ENCODE results near the gene PEF1. TPM values are rescaled to one million over a fixed set of nuclear protein-coding genes. Genes with fewer than 3 reads are reported as not detected.

Gene PEF1
- total RNA-seq, 2 experiments from 2014 or later: 56.1 to 67.7 TPM

GRCh38 chr1:31663622-31664452, 19.2 kb upstream of the PEF1 start:
- POLR2A ChIA-PET: interaction anchor here (0.6 kb wide), 1 partner anchor 19 kb away, joined by 3 read pairs; the partner anchor contains the start of gene PEF1
- Histone ChIP-seq H3K4me2 (ENCODE audit: low read length) (no peak overlapping the region), H3K4me1 (ENCODE audit: insufficient read depth, low read length, poor library complexity, severe bottlenecking) (no peaks in the 10 kb centered on the region), H4K20me1 (ENCODE audit: insufficient read depth, low read length) (no peaks in the 10 kb centered on the region), H3K36me3 (ENCODE audit: insufficient read depth, low read length) (no peaks in the 10 kb centered on the region), H3K27ac (ENCODE audit: low read depth, low read length, poor library complexity, severe bottlenecking) (no peak overlapping the region), H3K79me2 (ENCODE audit: insufficient read depth, low read depth, low read length) (no peaks in the 10 kb centered on the region), H3K9me2 (ENCODE audit: insufficient read depth, low read length) (no peaks in the 10 kb centered on the region), H3K9me3 (ENCODE audit: low read length) (no peaks in the 10 kb centered on the region), H2AFZ (ENCODE audit: low read length) (no peak overlapping the region), H3K4me3 (ENCODE audit: low read depth, low read length, poor library complexity, severe bottlenecking) (no peak overlapping the region)
- intact Hi-C loops (cut with micrococcal nuclease; ENCODE audit: unreplicated experiment): loop anchor here (1.0 to 5.0 kb wide), 4 partner anchors 43 to 300 kb away; no protein-coding TSS in a partner anchor
- TF ChIP-seq CTCF (conservative IDR thresholded peaks at IDR 0.05; ENCODE audit: low read length) (peak; percentile 91), EZH2phosphoT487 (IDR thresholded peaks at IDR 0.05; ENCODE audit: borderline replicate concordance, low read depth, low read length) (no peak)
- no TSS peak for BruUV-seq (replicated peaks)
- peak; percentile 60 for DNase-seq (ENCODE audit: low spot score)
- CTCF ChIA-PET (ENCODE audit: unreplicated experiment): interaction anchor here (0.5 to 1.0 kb wide), 6 partner anchors 21 to 392 kb away, joined by 3 to 5 read pairs (median 3); no protein-coding TSS in a partner anchor

GRCh38 chr1:31662463-31662862, 17.8 kb upstream of the PEF1 start:
- intact Hi-C loops (cut with micrococcal nuclease; ENCODE audit: unreplicated experiment): loop anchor here (5.0 kb wide), 1 partner anchor 45 kb away; no protein-coding TSS in a partner anchor
- CTCF ChIA-PET (ENCODE audit: unreplicated experiment): interaction anchor here (0.5 to 1.3 kb wide), 2 partner anchors 83 to 609 kb away, joined by 3 to 4 read pairs; no protein-coding TSS in a partner anchor
- BruUV-seq (replicated peaks): no TSS peak

GRCh38 chr1:31661856-31662255, 17.2 kb upstream of the PEF1 start:
- H3K4me3 ChIP-seq (ENCODE audit: low read depth, low read length, poor library complexity, severe bottlenecking): no peak overlapping the region
- TF ChIP-seq CTCF (conservative IDR thresholded peaks at IDR 0.05; ENCODE audit: low read length): no peak
- TF ChIP-seq EZH2phosphoT487 (IDR thresholded peaks at IDR 0.05; ENCODE audit: borderline replicate concordance, low read depth, low read length): no peak
- H2AFZ ChIP-seq (ENCODE audit: low read length): no peak overlapping the region
- intact Hi-C loops (cut with micrococcal nuclease; ENCODE audit: unreplicated experiment): loop anchor here (5.0 kb wide), 1 partner anchor 45 kb away; no protein-coding TSS in a partner anchor
- H3K9me3 ChIP-seq (ENCODE audit: low read length): no peaks in the 10 kb centered on the region
- ChIA-PET POLR2A (no interaction called here), CTCF (ENCODE audit: unreplicated experiment) (interaction anchor here (0.5 to 1.3 kb wide), 4 partner anchors 17 to 609 kb away, joined by 3 to 5 read pairs (median 4); partner anchors contain the start of gene PEF1)
- H3K36me3 ChIP-seq (ENCODE audit: insufficient read depth, low read length): no peaks in the 10 kb centered on the region
- no peaks in the 10 kb centered on the region for H4K20me1 ChIP-seq (ENCODE audit: insufficient read depth, low read length)
- no peak for DNase-seq (ENCODE audit: low spot score)
- H3K9me2 ChIP-seq (ENCODE audit: insufficient read depth, low read length): no peaks in the 10 kb centered on the region
- H3K27ac ChIP-seq (ENCODE audit: low read depth, low read length, poor library complexity, severe bottlenecking): no peak overlapping the region
- no peaks in the 10 kb centered on the region for H3K4me1 ChIP-seq (ENCODE audit: insufficient read depth, low read length, poor library complexity, severe bottlenecking)
- no peak overlapping the region for H3K4me2 ChIP-seq (ENCODE audit: low read length)
- no peaks in the 10 kb centered on the region for H3K79me2 ChIP-seq (ENCODE audit: insufficient read depth, low read depth, low read length)
- no TSS peak for BruUV-seq (replicated peaks)

More at GRCh38 chr1:31662463-31662862, 17.8 kb upstream of the PEF1 start:
- no peak for TF ChIP-seq EZH2phosphoT487 (IDR thresholded peaks at IDR 0.05; ENCODE audit: borderline replicate concordance, low read depth, low read length)
- Histone ChIP-seq H3K4me2 (ENCODE audit: low read length) (no peak overlapping the region), H3K4me1 (ENCODE audit: insufficient read depth, low read length, poor library complexity, severe bottlenecking) (no peaks in the 10 kb centered on the region), H3K79me2 (ENCODE audit: insufficient read depth, low read depth, low read length) (no peaks in the 10 kb centered on the region), H3K4me3 (ENCODE audit: low read depth, low read length, poor library complexity, severe bottlenecking) (no peak overlapping the region), H4K20me1 (ENCODE audit: insufficient read depth, low read length) (no peaks in the 10 kb centered on the region), H3K9me2 (ENCODE audit: insufficient read depth, low read length) (no peaks in the 10 kb centered on the region), H2AFZ (ENCODE audit: low read length) (no peak overlapping the region), H3K27ac (ENCODE audit: low read depth, low read length, poor library complexity, severe bottlenecking) (no peak overlapping the region), H3K36me3 (ENCODE audit: insufficient read depth, low read length) (no peaks in the 10 kb centered on the region), H3K9me3 (ENCODE audit: low read length) (no peaks in the 10 kb centered on the region)
- POLR2A ChIA-PET: no interaction called here
- DNase-seq (ENCODE audit: low spot score): no peak

All from OCI-LY7 (cell line).